Colonic mucosa (tissue), 4 donors: Measurements from ENCODE around the gene FRY. TPM values are rescaled to one million over a fixed set of nuclear protein-coding genes. Genes with fewer than 3 reads are reported as not detected.

Source experiments
- DNase-seq: peaks from one replicate; pipeline ENCODE4 v3.0.0-alpha.2; 2020
- H3K27ac ChIP-seq: fragments of 200-600 bp; one replicate; pipeline ENCODE4 v1.8.0; 2021
- H3K27me3 ChIP-seq: fragments of 200-600 bp; one replicate; pipeline ENCODE4 v1.8.0; 2021
- H3K36me3 ChIP-seq: fragments of 200-600 bp; one replicate; pipeline ENCODE4 v1.8.0; 2021
- H3K4me1 ChIP-seq: fragments of 200-600 bp; one replicate; pipeline ENCODE4 v1.8.0; 2021; ENCODE audit warnings: mild to moderate bottlenecking
- H3K4me3 ChIP-seq: fragments of 200-600 bp; one replicate; pipeline ENCODE4 v1.8.0; 2021
- H3K9ac ChIP-seq, 2 donors: one replicate each; pipeline ENCODE4 v1.7.0; 2013; ENCODE audit warnings: control low read depth in 2 of 2, low read depth in 2 of 2, low read length in 2 of 2
- H3K9me3 ChIP-seq: fragments of 200-600 bp; one replicate; pipeline ENCODE4 v1.8.0; 2021
- CTCF ChIP-seq: fragments of 200-600 bp; IDR thresholded peaks from one replicate; pipeline ENCODE4 v1.8.0; 2022; ENCODE audit warnings: antibody characterized with exemption, mild to moderate bottlenecking
- intact Hi-C: fragments of 100-400 bp; cut with DNase I; formaldehyde crosslinking; loops from one replicate; pipeline ENCODE4 v1.14.1; 2022
- total RNA-seq, 2 donors: library from RNA; stranded (reverse); fragmentation: NEBNext Ultra II Directional in 1 of 2; extraction: Animal tissue kit (Norgen Biotek cat#: 25700) in 1 of 2; gene quantifications; one replicate each; pipeline ENCODE4 v1.2.1, GENCODE V29; 2021
- donor health status: healthy.
- donor health status: DM: no; HTN: no; CAD: no.
- donor health status: DM: no; HTN: no; CAD: no.

Gene FRY
- total RNA-seq, 2 donors from 2014 or later, result 7.0 to 19.9 TPM

GRCh38 chr13:32039528-32039927, 8.0 kb downstream of the FRY start:
- no peak overlapping the region for H3K4me3 ChIP-seq
- no peak overlapping the region for H3K9ac ChIP-seq
- TF ChIP-seq CTCF, result no peak
- H3K36me3 ChIP-seq, result no peaks in the 10 kb centered on the region
- H3K27me3 ChIP-seq, result no peaks in the 10 kb centered on the region
- DNase-seq, result no peak
- H3K4me1 ChIP-seq, result no peaks in the 10 kb centered on the region
- intact Hi-C loops, result no loop called here
- H3K9me3 ChIP-seq, result no peaks in the 10 kb centered on the region
- no peak overlapping the region for H3K27ac ChIP-seq

GRCh38 chr13:32040052-32040642, 8.6 kb downstream of the FRY start:
- no peaks in the 10 kb centered on the region for H3K9me3 ChIP-seq
- H3K4me1 ChIP-seq, result no peaks in the 10 kb centered on the region
- no peaks in the 10 kb centered on the region for H3K27me3 ChIP-seq
- no peak overlapping the region for H3K4me3 ChIP-seq
- no peak for TF ChIP-seq CTCF
- intact Hi-C loops, result no loop called here
- H3K9ac ChIP-seq, result no peak overlapping the region
- H3K27ac ChIP-seq, result no peak overlapping the region
- DNase-seq, result no peak
- no peaks in the 10 kb centered on the region for H3K36me3 ChIP-seq

GRCh38 chr13:32040689-32041088, 9.1 kb downstream of the FRY start:
- Histone ChIP-seq H3K9ac (no peak overlapping the region), H3K4me3 (no peak overlapping the region), H3K36me3 (no peaks in the 10 kb centered on the region), H3K9me3 (no peaks in the 10 kb centered on the region), H3K27ac (no peak overlapping the region), H3K4me1 (no peaks in the 10 kb centered on the region), H3K27me3 (no peaks in the 10 kb centered on the region)
- no peak for DNase-seq
- intact Hi-C loops, result no loop called here
- TF ChIP-seq CTCF, result no peak

- intact Hi-C loops, result no loop called here
- no peak for DNase-seq
- H3K27me3 ChIP-seq, result no peaks in the 10 kb centered on the region
- H3K9ac ChIP-seq, result no peak overlapping the region
- no peak overlapping the region for H3K27ac ChIP-seq
- no peaks in the 10 kb centered on the region for H3K4me1 ChIP-seq
- no peak for TF ChIP-seq CTCF
- no peaks in the 10 kb centered on the region for H3K36me3 ChIP-seq
- H3K4me3 ChIP-seq, result no peak overlapping the region
- no peaks in the 10 kb centered on the region for H3K9me3 ChIP-seq
Measured at GRCh38 chr13:32041429-32041828, 9.9 kb downstream of the FRY start.

GRCh38 chr13:32042551-32042950, 11.0 kb downstream of the FRY start:
- H3K36me3 ChIP-seq, result no peaks in the 10 kb centered on the region
- no peak for DNase-seq
- H3K27me3 ChIP-seq, result no peaks in the 10 kb centered on the region
- H3K27ac ChIP-seq, result no peak overlapping the region
- H3K4me1 ChIP-seq, result peaks cover 3% of the 10 kb centered on the region
- H3K9ac ChIP-seq, result no peak overlapping the region
- H3K9me3 ChIP-seq, result no peaks in the 10 kb centered on the region
- H3K4me3 ChIP-seq, result no peak overlapping the region
- intact Hi-C loops, result no loop called here
- no peak for TF ChIP-seq CTCF
